ENCODE data around the gene VGF.

VGF gene

GRCh38 chr7:101185258-101185839 lies 20.0 kb upstream of the VGF start:
- DNase-seq (ENCODE audit: low read depth in 2 of 2) = no peak

DNA sequence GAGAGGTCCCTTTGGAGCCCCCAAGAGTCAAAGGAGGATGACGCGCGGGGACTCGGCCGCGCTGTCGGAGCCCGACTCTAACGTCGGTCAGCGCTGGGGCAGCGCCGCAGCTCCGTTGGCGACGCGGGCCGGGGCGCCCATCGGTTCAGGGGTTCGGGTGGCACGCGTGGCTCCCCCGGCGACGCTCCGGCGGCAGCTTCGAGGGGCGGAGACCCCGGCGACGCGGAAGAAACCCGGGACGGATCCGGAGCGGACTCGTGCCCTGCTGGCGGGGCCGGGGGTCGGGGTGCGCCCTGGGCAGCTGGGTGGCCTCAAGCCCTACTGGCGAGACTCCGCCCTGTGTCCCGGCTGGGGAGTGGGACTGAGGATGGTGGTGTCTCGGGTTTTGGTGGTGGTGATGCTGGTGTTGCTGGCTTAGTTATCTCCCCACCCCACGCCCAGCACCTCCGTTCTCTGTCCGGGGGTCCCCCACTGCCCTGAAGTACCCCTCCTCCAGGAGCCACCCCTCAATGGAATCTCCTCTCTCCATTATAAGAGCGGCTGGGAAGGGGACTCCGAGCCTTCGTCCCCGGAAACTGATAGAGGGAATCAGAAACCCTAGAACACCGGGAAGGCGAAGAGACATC lies 14.9 kb upstream of the VGF start, which contains the start of gene NAT16:
Gene NAT16, minus strand, starts transcription at position 164 of the 626 bp plus-strand sequence. CDS start 5,486 bp downstream, outside the sequence.
- no peak for DNase-seq (ENCODE audit: low read depth in 2 of 2)

- no peak for DNase-seq (ENCODE audit: low read depth in 2 of 2)
These were observed 14.3 kb upstream of the VGF start for GRCh38 chr7:101179713-101180112.

- DNase-seq (ENCODE audit: low read depth in 2 of 2) = no peak
These were observed 13.7 kb upstream of the VGF start for GRCh38 chr7:101179117-101179516.

DNA sequence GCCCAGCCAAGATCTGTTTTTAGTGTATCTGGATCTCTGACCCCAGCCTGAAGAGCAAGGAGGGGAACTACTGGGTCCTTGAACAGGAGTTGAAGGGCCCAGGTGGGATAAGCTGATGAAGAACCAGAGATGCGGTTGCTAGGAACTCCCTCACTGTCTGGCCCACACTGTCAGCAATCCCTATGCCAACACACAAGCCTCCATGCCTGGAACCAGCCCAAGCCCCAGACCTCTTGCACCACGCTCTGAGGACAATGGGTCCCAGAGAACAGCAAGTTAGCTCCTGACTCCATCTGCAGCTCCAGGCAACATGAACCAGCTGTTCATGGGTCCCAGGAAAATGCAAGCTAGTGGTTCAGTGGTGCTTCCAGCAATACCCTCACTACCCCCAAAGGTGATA lies 12.3 kb upstream of the VGF start:
- DNase-seq (ENCODE audit: low read depth in 2 of 2) = no peak

GRCh38 chr7:101175664-101176063 lies 10.3 kb upstream of the VGF start:
- DNase-seq (ENCODE audit: low read depth in 2 of 2) = no peak

GRCh38 chr7:101174322-101174854 lies 9.0 kb upstream of the VGF start:
- DNase-seq (ENCODE audit: low read depth in 2 of 2) = no peak

DNA sequence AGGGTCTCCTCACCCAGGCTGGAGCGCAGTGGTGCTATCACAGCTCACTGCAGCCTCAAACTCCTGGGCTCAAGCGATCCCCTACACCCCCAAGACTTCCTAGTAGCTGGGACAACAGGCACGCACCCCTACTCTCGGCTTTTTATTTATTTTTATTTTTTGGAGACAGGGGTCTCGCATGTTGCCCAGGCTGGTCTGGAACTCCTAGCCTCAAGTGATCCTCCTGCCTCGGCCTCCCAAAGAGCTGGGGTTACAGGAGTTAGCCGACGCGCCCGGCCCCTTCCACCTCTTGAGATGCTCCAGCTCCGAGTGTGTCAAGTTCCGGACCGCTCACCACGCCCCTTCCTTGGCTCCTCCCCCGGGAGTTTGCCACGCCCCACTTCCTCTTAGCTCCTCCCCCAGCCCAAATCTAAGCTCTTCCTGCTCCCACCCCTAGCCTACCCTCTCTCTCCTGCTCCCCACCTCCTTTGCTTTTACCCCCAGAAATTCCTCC lies 8.4 kb upstream of the VGF start:
- peak; percentile 26 to 43 for DNase-seq (ENCODE audit: low read depth in 2 of 2)

GRCh38 chr7:101172854-101173751 lies 7.7 kb upstream of the VGF start:
- no peak for DNase-seq (ENCODE audit: low read depth in 2 of 2)

DNA sequence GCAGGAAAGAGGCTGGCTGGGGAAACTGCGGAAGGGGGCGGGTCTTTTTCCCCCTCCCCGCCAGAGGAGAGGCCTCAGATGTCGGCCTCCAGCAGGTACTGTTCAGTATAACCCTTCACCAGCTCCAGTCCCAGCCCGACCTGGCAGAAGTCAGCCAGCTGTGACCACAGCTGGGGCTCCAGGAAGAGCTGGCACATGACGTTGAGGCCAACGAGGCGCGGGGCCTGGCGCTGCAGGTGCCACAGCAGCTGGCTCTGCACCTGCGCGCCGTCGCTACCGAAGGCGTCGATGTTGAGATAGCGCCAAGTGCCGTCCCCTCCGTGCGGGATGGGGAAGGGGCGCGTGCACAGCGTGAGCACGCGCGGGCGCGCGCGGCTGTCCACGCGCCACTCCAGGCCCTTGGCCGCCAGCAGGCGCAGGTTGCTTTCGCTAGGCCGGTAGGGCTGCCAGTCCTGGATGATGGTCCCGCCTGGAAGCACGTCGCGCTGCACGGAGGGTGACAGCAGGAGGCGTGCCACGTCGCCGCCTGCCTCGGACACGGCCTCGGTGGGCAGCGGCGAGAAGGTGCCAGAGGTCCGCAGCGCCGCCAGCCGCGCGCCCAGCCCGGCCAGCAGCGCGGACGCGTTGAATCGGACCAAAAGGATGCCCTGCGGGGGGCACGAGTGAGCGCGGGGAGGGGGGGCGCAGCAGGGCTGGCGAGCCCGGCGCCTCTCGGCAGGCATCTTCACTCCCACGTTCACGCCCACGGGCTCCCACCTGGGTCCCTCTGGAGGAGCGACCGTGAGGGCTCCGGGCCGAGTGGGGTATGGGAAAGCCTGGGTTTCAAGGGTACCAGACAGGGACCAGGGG lies 6.9 kb upstream of the VGF start:
- DNase-seq (ENCODE audit: low read depth in 2 of 2) = no peak

- DNase-seq (ENCODE audit: low read depth in 2 of 2) = no peak
These were observed 6.1 kb upstream of the VGF start for GRCh38 chr7:101171442-101171837.

DNA sequence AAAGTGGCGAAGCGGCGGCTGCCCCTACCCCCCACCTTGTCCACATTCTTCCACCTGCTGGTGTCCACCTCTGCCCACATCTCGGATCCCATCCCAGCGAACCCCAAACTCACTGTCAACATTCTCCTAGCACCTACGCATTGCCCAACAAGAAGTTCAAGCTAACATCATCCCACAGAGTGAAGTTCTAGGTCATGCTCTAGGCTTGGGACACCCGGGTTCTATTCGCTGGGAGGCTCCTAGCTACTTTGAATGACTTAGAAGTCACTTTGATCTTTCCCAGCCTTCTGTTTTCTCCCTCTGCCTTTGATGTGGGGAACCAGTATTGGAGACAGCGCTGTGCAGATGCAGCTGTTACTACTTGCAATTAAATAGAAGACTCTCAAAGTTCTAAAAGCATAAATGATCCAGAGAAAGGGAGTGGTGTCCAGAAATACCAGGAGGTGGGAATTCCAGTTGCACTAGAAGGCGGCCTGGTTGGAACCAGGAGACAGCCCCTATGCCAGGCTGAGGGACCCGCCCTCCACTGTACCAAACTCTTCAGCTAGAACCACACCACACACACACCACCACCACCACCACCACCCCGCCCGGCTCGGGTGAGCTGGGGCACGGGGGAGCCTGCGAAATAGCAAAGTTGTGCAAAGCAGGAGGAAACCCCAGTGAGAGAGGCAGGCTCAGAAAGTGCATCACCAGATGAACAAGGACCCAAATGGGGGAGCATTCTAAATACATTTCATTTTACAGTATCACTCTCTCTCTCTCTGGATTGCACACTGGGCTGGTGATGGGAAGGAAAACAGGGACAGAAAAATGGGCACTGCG lies 5.5 kb upstream of the VGF start:
- DNase-seq (ENCODE audit: low read depth in 2 of 2) = no peak

DNA sequence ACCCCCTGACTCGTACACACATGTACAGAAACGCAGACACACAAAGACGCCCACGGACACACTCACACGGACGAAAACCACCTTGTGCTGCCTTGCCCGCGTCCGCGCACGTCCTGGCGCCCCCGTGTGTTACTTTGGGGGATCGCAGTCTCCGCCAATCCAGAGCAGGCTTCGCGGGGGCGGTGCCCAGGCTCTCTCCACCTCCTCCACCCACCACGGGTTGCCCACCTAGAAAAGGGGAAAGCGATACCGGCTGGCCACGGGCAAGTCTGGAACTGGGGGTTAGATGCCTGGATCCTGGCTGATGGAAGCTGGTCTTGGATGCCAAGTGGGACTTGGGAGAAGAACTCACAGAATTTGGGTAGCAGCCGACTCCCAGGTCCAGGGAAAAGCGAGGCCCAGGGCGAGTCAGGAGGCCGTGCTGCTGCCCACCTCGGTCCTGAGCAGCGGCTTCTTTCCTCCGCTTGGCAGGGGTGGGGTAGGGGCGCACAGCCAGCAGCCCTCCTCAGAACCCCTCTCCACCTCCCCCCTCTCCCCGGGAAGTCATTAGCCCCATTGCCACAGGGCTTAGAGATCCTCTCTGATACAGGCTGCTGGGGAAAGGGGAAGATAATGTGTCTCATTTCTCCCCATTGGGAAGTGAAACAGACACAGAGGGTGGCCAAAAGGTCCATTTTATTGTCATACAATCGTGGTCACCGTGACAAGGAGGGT lies 4.6 kb upstream of the VGF start:
- peak; percentile 61 to 80 for DNase-seq (ENCODE audit: low read depth in 2 of 2)

DNA sequence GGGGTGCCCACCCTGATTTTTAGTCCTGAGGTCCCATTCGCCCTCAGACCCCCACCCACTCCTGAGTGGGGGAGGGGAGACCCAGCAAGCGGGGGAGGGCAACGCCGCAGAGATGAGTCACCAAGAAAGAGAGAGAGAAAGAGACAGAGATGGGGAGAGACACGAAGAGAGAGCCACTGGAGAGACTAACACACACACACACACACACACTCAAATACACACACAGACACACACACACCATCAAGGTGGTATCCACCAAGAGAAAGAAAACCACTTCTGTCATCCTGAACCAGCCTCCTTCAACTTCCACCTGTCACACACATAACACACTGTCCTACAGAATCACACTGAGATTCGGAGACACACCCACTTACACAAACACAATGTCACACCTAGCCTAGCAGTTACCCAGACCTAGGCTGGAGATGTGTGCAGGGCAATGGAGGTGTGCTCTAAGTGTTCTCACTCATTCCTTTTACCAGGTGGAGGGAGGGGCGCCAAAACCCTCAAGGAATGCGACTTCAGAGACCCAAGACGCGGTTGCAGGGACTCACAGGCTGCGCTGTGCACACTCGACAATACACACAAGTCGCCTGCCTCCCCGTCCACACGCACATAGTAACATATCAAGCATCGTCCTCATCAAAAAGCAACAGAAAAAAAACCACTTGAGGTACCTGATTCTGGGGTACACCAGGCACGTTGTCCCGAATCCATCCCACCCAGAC lies 3.9 kb upstream of the VGF start:
- DNase-seq (ENCODE audit: low read depth in 2 of 2) = no peak

DNA sequence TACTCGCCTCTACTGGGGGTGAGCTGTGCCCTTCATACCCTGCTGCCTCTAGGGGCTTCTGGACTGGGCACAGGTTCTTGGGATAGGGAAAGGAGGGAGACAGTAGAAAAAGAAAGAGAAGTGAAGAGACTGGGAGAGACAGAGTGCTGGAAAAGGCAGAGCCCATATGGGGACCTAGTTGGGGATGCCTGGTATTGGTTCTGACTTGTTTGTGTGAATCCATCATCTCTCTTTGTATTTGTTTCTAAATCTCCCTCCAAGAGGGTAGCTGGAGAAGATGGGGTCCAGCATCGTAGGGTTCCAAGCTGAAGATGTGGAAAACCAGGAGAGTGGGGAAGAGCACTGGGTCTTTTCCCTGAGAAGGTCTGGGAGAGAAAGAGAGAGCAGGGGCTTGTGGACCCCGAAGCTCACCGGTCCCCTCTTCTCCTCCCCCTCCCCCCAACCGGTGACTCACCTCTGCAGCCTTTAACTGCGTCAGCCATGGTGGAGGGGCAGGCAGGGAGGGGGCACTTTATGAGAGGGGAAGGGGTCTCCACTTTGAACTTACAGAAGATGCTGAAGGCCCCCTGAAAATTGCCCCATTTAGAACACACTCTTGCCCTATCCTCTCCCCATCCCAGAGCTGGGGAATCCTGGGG lies 3.2 kb upstream of the VGF start:
- no peak for DNase-seq (ENCODE audit: low read depth in 2 of 2)

GRCh38 chr7:101167645-101168411 lies 2.5 kb upstream of the VGF start:
- DNase-seq (ENCODE audit: low read depth in 2 of 2) = no peak

DNA sequence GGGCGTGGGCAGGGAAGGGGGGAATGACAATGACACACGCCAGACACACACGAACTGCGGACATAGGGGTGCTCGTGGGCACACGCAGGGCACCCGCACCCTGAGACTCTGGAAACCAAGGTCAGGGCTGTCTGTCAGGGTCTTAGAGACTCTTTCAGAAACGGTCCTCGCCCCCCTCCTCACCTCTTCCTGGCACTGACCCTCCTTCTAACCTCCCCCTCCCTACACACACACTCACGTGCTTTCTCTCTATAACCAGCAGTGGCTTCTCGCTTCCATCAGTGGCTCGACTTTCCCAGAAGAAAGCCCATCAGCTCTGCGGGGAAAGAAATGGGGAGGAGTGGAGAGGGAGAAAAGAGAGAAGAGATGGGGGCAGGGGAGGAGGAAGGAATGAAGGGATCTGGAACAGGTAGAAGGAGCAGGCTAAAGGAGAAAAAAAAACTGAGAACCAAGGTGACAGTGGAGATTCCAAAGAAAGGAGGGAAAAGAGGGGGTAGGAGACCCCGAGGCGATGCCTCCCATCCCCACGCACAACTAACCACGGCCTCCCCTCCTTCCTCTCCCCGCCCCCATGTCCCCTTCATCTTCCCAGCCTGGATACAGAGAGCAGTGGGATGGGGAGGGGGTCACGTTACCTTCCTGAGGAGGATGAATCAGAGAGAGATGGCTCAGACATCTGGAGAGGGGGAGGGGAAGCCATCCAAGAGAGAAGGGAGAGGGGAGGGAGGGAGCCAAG lies 1.7 kb upstream of the VGF start:
- DNase-seq (ENCODE audit: low read depth in 2 of 2) = no peak

- no peak for DNase-seq (ENCODE audit: low read depth in 2 of 2)
These were observed 1.2 kb upstream of the VGF start for GRCh38 chr7:101166648-101166908.

All from stimulated activated CD8-positive, alpha-beta memory T cell treated with anti-CD3 and anti-CD28 coated beads, Interleukin-7, amount 100 ng/mL, for 1 hour (primary cell).